ENCODE data around the gene BRINP2. TPM values are rescaled to one million over a fixed set of nuclear protein-coding genes. Genes with fewer than 3 reads are reported as not detected.

The BRINP2 gene
- total and polyA plus RNA-seq, 8 donors: 0.08 to 0.55 (median 0.15) TPM; not detected in 5

GRCh38 chr1:177281901-177282300 is 111.1 kb downstream of the BRINP2 start:
- TF ChIP-seq POLR2AphosphoS5 (IDR thresholded peaks at IDR 0.05) (no peak), EP300 (IDR thresholded peaks at IDR 0.05) (no peak), POLR2A (IDR thresholded peaks at IDR 0.05) (no peak), CTCF (IDR thresholded peaks at IDR 0.05) (no peak)
- intact Hi-C loops (cut with DNase I; ENCODE audit: low total_unique reads): no loop called here
- DNase-seq: no peak
- H3K4me3 ChIP-seq: no peak overlapping the region
- H3K9me3 ChIP-seq: no peaks in the 10 kb centered on the region
- no peaks in the 10 kb centered on the region for H3K27me3 ChIP-seq
- no peaks in the 10 kb centered on the region for H3K36me3 ChIP-seq
- 78 to 84% (median 81%) methylated on average over 5 of the region's 5 CpGs for WGBS, 5 donors
- H3K27ac ChIP-seq: no peak overlapping the region
- no peaks in the 10 kb centered on the region for H3K4me1 ChIP-seq

- no peak for TF ChIP-seq POLR2A (IDR thresholded peaks at IDR 0.05)
- no peak for TF ChIP-seq EP300 (IDR thresholded peaks at IDR 0.05)
- no peak for TF ChIP-seq CTCF (IDR thresholded peaks at IDR 0.05)
- no peak for TF ChIP-seq POLR2AphosphoS5 (IDR thresholded peaks at IDR 0.05)
Measured at GRCh38 chr1:177282976-177283375, 112.2 kb downstream of the BRINP2 start.

GRCh38 chr1:177283380-177283779 is 112.6 kb downstream of the BRINP2 start:
- Histone ChIP-seq H3K27me3 (no peaks in the 10 kb centered on the region), H3K27ac (no peak overlapping the region), H3K4me3 (no peak overlapping the region), H3K9me3 (no peaks in the 10 kb centered on the region), H3K36me3 (no peaks in the 10 kb centered on the region), H3K4me1 (peaks cover 2 to 12% (median 5%) of the 10 kb centered on the region in 4 donors)
- 85 to 97% (median 90%) methylated on average over 2 of the region's 2 CpGs for WGBS, 5 donors
- no peak for DNase-seq
- TF ChIP-seq CTCF (IDR thresholded peaks at IDR 0.05): no peak
- TF ChIP-seq POLR2AphosphoS5 (IDR thresholded peaks at IDR 0.05): no peak
- TF ChIP-seq POLR2A (IDR thresholded peaks at IDR 0.05): no peak
- intact Hi-C loops (cut with DNase I; ENCODE audit: low total_unique reads): no loop called here

More at GRCh38 chr1:177282976-177283375, 112.2 kb downstream of the BRINP2 start:
- DNase-seq: no peak
- Histone ChIP-seq H3K27me3 (no peaks in the 10 kb centered on the region), H3K36me3 (no peaks in the 10 kb centered on the region), H3K27ac (no peak overlapping the region), H3K4me1 (peaks cover 0 to 10% (median under 1%) of the 10 kb centered on the region in 4 donors), H3K4me3 (no peak overlapping the region), H3K9me3 (no peaks in the 10 kb centered on the region)
- whole genome bisulfite sequencing, 5 donors: 51 to 63% (median 56%) methylated on average over 1 of the region's 1 CpG
- intact Hi-C loops (cut with DNase I; ENCODE audit: low total_unique reads): no loop called here

- intact Hi-C loops (cut with DNase I; ENCODE audit: low total_unique reads): no loop called here
- WGBS, 5 donors: 79 to 86% (median 82%) methylated on average over 3 of the region's 3 CpGs
Measured at GRCh38 chr1:177286396-177286795, 115.6 kb downstream of the BRINP2 start.

More at GRCh38 chr1:177286396-177286795, 115.6 kb downstream of the BRINP2 start:
- H3K27ac ChIP-seq: no peak overlapping the region
- H3K4me1 ChIP-seq: peaks cover 5 to 18% (median 7%) of the 10 kb centered on the region in 4 donors
- no peaks in the 10 kb centered on the region for H3K36me3 ChIP-seq
- no peak overlapping the region for H3K4me3 ChIP-seq
- H3K9me3 ChIP-seq: no peaks in the 10 kb centered on the region
- H3K27me3 ChIP-seq: no peaks in the 10 kb centered on the region
- DNase-seq: no peak
- no peak for TF ChIP-seq POLR2A (IDR thresholded peaks at IDR 0.05)
- no peak for TF ChIP-seq POLR2AphosphoS5 (IDR thresholded peaks at IDR 0.05)
- no peak for TF ChIP-seq CTCF (IDR thresholded peaks at IDR 0.05)
- no peak for TF ChIP-seq EP300 (IDR thresholded peaks at IDR 0.05)

Data from stomach (tissue), 9 donors.